Stomach smooth muscle (tissue), 2 donors: ENCODE data around the gene CCND1.

Experiments used
- H3K27ac ChIP-seq: one replicate; pipeline ENCODE4 v1.7.0; 2013; ENCODE audit warnings: mild to moderate bottlenecking, low read length, inconsistent platforms
- H3K27me3 ChIP-seq, 2 donors: one replicate each; pipeline ENCODE4 v1.7.0; 2013; ENCODE audit warnings: low read length in 2 of 2; ENCODE audit not compliant: insufficient read depth in 2 of 2, control insufficient read depth in 1 of 2
- H3K36me3 ChIP-seq, 2 donors: one replicate each; pipeline ENCODE4 v1.7.0; 2013; ENCODE audit warnings: low read length in 2 of 2; ENCODE audit not compliant: control insufficient read depth in 2 of 2, insufficient read depth in 2 of 2
- H3K4me1 ChIP-seq: one replicate; pipeline ENCODE4 v1.7.0; 2013; ENCODE audit warnings: low read length; ENCODE audit not compliant: control insufficient read depth, insufficient read depth
- H3K4me3 ChIP-seq, 2 donors: one replicate each; pipeline ENCODE4 v1.7.0; 2013; ENCODE audit warnings: low read length in 2 of 2
- H3K9ac ChIP-seq, 2 donors: one replicate each; pipeline ENCODE4 v1.7.0; 2013; ENCODE audit warnings: low read length in 2 of 2, mild to moderate bottlenecking in 1 of 2
- H3K9me3 ChIP-seq, 2 donors: one replicate each; pipeline ENCODE4 v1.7.0; 2013; ENCODE audit warnings: low read length in 2 of 2; ENCODE audit not compliant: control insufficient read depth in 2 of 2
- donor health status: healthy.
- donor health status: Pancreatic carcinoma.

Gene CCND1

DNA sequence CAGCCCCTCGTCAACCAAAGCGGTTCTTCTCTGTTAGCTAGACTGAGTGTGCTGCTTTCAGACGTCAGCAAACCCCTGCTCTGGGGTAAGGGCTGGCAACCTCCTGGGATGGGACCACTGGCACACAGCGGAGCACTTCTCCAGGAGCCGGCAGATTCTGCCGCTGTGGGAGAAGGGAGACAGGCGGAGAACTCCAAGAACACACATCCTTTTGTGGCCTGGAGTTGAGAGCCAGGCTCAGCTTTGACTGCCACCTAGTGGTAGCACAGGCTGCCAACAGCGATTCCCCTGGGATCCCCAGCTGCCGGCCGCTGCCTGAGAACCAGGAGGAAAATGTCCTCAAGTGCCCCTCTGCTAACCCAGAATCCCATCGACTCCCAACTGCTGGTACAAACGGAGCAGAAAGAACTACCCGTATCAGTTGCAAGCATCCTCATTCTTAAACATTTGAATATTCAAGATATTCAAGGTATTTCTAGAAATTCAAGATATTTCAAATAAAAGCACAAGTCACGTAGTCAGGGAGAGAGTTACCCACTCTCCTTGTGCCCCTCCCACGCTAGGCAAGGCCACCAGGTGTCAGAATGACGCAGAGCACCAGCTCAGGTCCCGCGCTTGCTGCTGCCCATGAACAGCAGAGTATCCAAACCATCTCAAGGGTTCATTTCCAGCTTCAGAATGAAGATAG is 29.3 kb downstream of the CCND1 start:
- H3K9me3 ChIP-seq = no peaks in the 10 kb centered on the region
- peaks cover 16 to 33% of the 10 kb centered on the region in 2 donors for H3K36me3 ChIP-seq
- no peaks in the 10 kb centered on the region for H3K27me3 ChIP-seq
- H3K4me1 ChIP-seq = peaks cover 25% of the 10 kb centered on the region
- no peak overlapping the region for H3K9ac ChIP-seq
- peak overlapping the region; percentile 24 for H3K27ac ChIP-seq
- H3K4me3 ChIP-seq = no peak overlapping the region

GRCh38 chr11:69671734-69672465 is 30.9 kb downstream of the CCND1 start:
- Histone ChIP-seq H3K27ac (no peak overlapping the region), H3K9me3 (no peaks in the 10 kb centered on the region), H3K36me3 (peaks cover 16 to 27% of the 10 kb centered on the region in 2 donors), H3K27me3 (no peaks in the 10 kb centered on the region), H3K4me3 (no peak overlapping the region), H3K9ac (no peak overlapping the region), H3K4me1 (peaks cover 28% of the 10 kb centered on the region)

- Histone ChIP-seq H3K9ac (peak overlapping the region; percentile 93 to 99), H3K4me3 (peak overlapping the region; percentile 93 to 97), H3K27ac (peak overlapping the region; percentile 49)
These were observed 33.4 kb downstream of the CCND1 start for GRCh38 chr11:69674267-69674885.

GRCh38 chr11:69674886-69675714 is 34.1 kb downstream of the CCND1 start, which contains the start of gene LTO1:
LTO1 (minus strand) TSS chr11:69675353; CDS start chr11:69675239, 114 bp downstream.
- peak within 1 kb of the TSS; percentile 49 for H3K27ac ChIP-seq
- peaks cover 26% of the 10 kb centered on the region for H3K4me1 ChIP-seq
- H3K36me3 ChIP-seq = peaks cover 14 to 16% of the 10 kb centered on the region in 2 donors
- no peaks in the 10 kb centered on the region for H3K9me3 ChIP-seq
- H3K9ac ChIP-seq = peak within 1 kb of the TSS; percentile 93 to 99
- no peaks in the 10 kb centered on the region for H3K27me3 ChIP-seq
- peak within 1 kb of the TSS; percentile 93 to 97 for H3K4me3 ChIP-seq

More at GRCh38 chr11:69674267-69674885, 33.4 kb downstream of the CCND1 start:
- H3K9me3 ChIP-seq = no peaks in the 10 kb centered on the region
- no peaks in the 10 kb centered on the region for H3K27me3 ChIP-seq
- H3K4me1 ChIP-seq = peaks cover 28% of the 10 kb centered on the region
- peaks cover 16% of the 10 kb centered on the region in 2 donors for H3K36me3 ChIP-seq

GRCh38 chr11:69677749-69678148 is 36.8 kb downstream of the CCND1 start:
- H3K4me1 ChIP-seq = peaks cover 22% of the 10 kb centered on the region
- no peaks in the 10 kb centered on the region for H3K9me3 ChIP-seq
- H3K27me3 ChIP-seq = no peaks in the 10 kb centered on the region
- no peak overlapping the region for H3K4me3 ChIP-seq
- no peaks in the 10 kb centered on the region for H3K36me3 ChIP-seq
- no peak overlapping the region for H3K27ac ChIP-seq
- H3K9ac ChIP-seq = no peak overlapping the region

GRCh38 chr11:69680688-69681087 is 39.7 kb downstream of the CCND1 start:
- Histone ChIP-seq H3K9me3 (no peaks in the 10 kb centered on the region), H3K36me3 (no peaks in the 10 kb centered on the region), H3K4me1 (peaks cover 2% of the 10 kb centered on the region), H3K27me3 (no peaks in the 10 kb centered on the region), H3K4me3 (no peak overlapping the region), H3K9ac (no peak overlapping the region), H3K27ac (no peak overlapping the region)

GRCh38 chr11:69682221-69682620 is 41.3 kb downstream of the CCND1 start:
- Histone ChIP-seq H3K9me3 (no peaks in the 10 kb centered on the region), H3K27me3 (no peaks in the 10 kb centered on the region), H3K4me3 (no peak overlapping the region), H3K27ac (no peak overlapping the region), H3K4me1 (peaks cover 3% of the 10 kb centered on the region), H3K36me3 (no peaks in the 10 kb centered on the region), H3K9ac (no peak overlapping the region)

GRCh38 chr11:69682681-69683326 is 41.8 kb downstream of the CCND1 start:
- Histone ChIP-seq H3K9me3 (no peaks in the 10 kb centered on the region), H3K27me3 (no peaks in the 10 kb centered on the region), H3K4me3 (no peak overlapping the region), H3K36me3 (no peaks in the 10 kb centered on the region), H3K27ac (no peak overlapping the region), H3K9ac (no peak overlapping the region), H3K4me1 (peaks cover 3% of the 10 kb centered on the region)

- Histone ChIP-seq H3K9me3 (no peaks in the 10 kb centered on the region), H3K4me3 (no peak overlapping the region), H3K4me1 (peaks cover 3% of the 10 kb centered on the region), H3K27ac (no peak overlapping the region), H3K36me3 (no peaks in the 10 kb centered on the region), H3K9ac (no peak overlapping the region), H3K27me3 (no peaks in the 10 kb centered on the region)
These were observed 42.9 kb downstream of the CCND1 start for GRCh38 chr11:69683764-69684333.
